ENCODE measurements around the gene DNALI1.
A peak's percentile ranks its signal among the peaks of the same experiment; 100 is the strongest.
"Not testable (repeated sequence)": the region's sequence is repeated elsewhere in the genome, so short reads cannot be mapped to it uniquely, and the experiment has no call there.

DNALI1 gene

DNA sequence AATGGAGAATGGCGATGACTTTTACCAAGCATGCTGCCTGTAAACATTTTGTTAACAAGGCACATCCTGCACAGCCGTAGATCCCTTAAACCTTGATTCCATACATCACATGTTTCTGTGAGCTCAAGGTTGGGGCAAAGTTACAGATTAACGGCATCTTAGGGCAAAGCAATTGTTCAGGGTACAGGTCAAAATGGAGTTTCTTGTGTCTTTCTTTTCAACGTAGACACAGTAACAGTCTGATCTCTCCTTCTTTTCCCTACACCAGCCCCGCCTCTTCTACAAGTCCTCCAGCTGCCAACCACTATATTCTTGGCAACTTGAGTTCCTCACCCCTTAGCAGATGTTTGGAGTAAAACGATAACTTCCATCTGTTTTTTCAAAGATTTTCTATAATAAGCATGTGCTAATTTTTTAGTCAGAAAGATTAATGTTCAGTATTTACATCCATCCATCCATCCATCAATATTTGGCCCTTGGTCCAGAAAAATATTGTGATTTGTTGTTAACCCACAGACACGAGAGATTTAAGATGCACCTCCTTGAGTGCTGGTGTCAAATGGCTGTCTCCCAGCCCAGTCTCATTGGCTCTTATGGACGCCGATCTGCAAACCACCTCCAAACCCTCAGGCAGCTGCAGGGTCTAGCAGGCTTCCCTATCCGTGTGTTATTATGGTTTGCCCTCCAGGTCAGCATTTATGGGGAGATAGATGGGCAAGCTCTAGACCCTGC is 3.8 kb downstream of the DNALI1 start:
- DNase-seq (ENCODE audit: low read depth in 1 of 2, low spot score in 1 of 2): no peak
- in situ Hi-C loops (cut with HindIII; ENCODE audit: low pct_unique_long_range_greater_than_20kb, low sequenced_read_pairs): no loop called here
- TF ChIP-seq JUND (IDR thresholded peaks at IDR 0.05; ENCODE audit: low read depth): no peak

- DNase-seq (ENCODE audit: low read depth in 1 of 2, low spot score in 1 of 2): peak in 1 of 2 experiments; percentile 48
- in situ Hi-C loops (cut with HindIII; ENCODE audit: low pct_unique_long_range_greater_than_20kb, low sequenced_read_pairs): no loop called here
- TF ChIP-seq JUND (IDR thresholded peaks at IDR 0.05; ENCODE audit: low read depth): no peak
Measured at GRCh38 chr1:37561133-37562132, 4.7 kb downstream of the DNALI1 start.

DNA sequence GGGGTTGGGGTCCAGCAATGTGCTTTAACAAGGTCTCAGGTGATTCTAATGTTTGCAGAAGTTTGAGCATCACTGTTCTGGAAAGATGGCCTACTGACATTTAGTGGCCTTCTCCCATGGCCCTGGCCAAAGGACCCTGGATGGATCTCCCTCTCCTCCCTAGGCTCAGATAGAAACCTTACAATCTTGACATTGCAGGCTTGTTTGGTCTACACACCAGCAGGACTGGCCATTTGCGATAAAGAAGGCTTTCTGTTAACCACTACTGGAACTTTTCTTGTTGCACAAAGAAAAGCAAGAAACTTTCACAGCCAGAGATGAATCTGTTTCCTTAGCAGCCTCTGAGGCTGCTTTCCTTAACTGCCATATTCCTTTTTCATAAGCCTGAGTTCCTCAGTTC is 6.2 kb downstream of the DNALI1 start:
- no peak for TF ChIP-seq JUND (IDR thresholded peaks at IDR 0.05; ENCODE audit: low read depth)
- in situ Hi-C loops (cut with HindIII; ENCODE audit: low pct_unique_long_range_greater_than_20kb, low sequenced_read_pairs): no loop called here
- no peak for DNase-seq (ENCODE audit: low read depth in 1 of 2, low spot score in 1 of 2)

GRCh38 chr1:37564892-37565291 is 8.2 kb downstream of the DNALI1 start:
- no peak for TF ChIP-seq JUND (IDR thresholded peaks at IDR 0.05; ENCODE audit: low read depth)
- in situ Hi-C loops (cut with HindIII; ENCODE audit: low pct_unique_long_range_greater_than_20kb, low sequenced_read_pairs): no loop called here
- DNase-seq (ENCODE audit: low read depth in 1 of 2, low spot score in 1 of 2): no peak

DNA sequence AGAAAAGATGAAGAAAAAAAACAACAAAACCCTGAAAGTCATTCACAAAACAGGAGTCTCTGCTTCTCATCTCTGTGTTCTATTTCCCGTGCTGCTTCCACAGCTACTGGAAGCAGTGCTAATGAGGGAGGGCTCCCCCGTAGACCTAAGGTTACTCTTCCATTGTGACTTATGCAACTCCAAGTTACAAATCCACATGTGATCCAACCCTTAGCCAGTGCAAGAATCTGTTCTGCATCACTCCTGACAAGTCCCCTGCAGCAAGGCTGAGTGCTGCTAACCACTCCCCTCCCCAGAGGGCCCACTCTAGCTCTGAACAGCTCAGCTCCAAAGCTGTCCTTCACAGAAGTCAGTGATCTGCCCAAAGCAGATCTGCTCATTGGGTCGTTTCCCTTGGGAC is 10.3 kb downstream of the DNALI1 start:
- in situ Hi-C loops (cut with HindIII; ENCODE audit: low pct_unique_long_range_greater_than_20kb, low sequenced_read_pairs): no loop called here
- no peak for TF ChIP-seq JUND (IDR thresholded peaks at IDR 0.05; ENCODE audit: low read depth)
- DNase-seq (ENCODE audit: low read depth in 1 of 2, low spot score in 1 of 2): no peak

DNA sequence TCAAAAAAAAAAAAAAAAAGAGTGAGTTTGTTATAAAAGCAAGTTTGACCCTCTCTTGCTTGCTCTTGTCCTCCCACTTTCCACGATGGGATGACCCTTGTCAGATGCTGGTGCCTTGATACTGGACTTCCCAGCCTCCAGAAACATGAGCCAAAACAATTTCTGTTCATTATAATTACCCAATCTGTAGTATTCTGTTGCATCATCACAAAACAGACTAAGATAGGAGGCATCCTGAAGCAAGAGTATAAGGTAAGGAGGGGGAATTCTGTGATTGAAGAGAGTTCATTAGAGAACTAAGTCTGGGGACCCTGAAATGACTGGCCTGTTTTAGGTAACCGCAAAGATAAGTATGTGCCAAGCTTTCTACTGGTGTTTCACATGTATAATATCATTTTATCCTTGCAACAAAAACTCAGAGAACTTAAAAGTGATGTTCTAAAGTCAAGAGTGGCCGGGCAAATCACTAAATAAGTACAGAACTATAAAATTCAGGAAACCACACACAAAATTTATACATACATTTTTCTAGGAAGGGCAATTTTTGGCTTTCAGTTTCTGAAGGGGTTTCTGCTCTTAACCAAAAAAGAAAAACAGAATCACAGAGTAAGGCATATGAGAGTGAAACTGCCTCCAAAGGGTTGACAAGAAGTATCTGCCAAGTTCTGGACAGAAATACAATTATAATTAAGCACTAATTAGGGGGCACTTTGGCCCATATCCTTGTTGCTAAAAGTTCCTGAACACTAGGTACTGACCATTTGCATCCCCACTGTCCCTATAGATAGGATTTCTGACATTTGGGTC is 14.0 kb downstream of the DNALI1 start:
- TF ChIP-seq JUND (IDR thresholded peaks at IDR 0.05; ENCODE audit: low read depth): no peak
- no peak for DNase-seq (ENCODE audit: low read depth in 1 of 2, low spot score in 1 of 2)
- in situ Hi-C loops (cut with HindIII; ENCODE audit: low pct_unique_long_range_greater_than_20kb, low sequenced_read_pairs): no loop called here

GRCh38 chr1:37574834-37575480 is 18.2 kb downstream of the DNALI1 start:
- in situ Hi-C loops (cut with HindIII; ENCODE audit: low pct_unique_long_range_greater_than_20kb, low sequenced_read_pairs): no loop called here
- no peak for TF ChIP-seq JUND (IDR thresholded peaks at IDR 0.05; ENCODE audit: low read depth)
- no peak for DNase-seq (ENCODE audit: low read depth in 1 of 2, low spot score in 1 of 2)

DNA sequence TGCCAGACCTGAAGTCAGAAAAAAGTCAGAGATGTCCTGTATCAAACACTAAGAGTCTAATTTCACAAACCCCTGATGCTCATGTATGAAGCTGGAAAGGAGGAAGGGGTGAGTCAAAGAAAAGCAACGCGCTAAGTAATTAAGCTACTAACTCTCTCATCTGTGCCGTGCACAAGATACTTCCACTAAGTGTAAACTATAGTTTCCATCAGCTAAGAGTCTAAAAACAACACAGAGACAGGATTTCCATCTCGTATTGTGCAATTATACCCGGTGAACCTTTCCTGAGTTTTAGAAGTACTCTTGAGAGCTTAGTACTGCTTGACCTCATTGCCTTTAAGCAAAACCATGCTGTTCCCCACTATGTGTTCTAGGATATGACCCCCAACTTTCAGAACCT is 19.0 kb downstream of the DNALI1 start:
- no peak for DNase-seq (ENCODE audit: low read depth in 1 of 2, low spot score in 1 of 2)
- no peak for TF ChIP-seq JUND (IDR thresholded peaks at IDR 0.05; ENCODE audit: low read depth)
- in situ Hi-C loops (cut with HindIII; ENCODE audit: low pct_unique_long_range_greater_than_20kb, low sequenced_read_pairs): no loop called here

- DNase-seq (ENCODE audit: low read depth in 1 of 2, low spot score in 1 of 2); in situ Hi-C loops (cut with HindIII; ENCODE audit: low pct_unique_long_range_greater_than_20kb, low sequenced_read_pairs): not testable (repeated sequence)
Measured at GRCh38 chr1:37584544-37584943, 27.8 kb downstream of the DNALI1 start.

DNA sequence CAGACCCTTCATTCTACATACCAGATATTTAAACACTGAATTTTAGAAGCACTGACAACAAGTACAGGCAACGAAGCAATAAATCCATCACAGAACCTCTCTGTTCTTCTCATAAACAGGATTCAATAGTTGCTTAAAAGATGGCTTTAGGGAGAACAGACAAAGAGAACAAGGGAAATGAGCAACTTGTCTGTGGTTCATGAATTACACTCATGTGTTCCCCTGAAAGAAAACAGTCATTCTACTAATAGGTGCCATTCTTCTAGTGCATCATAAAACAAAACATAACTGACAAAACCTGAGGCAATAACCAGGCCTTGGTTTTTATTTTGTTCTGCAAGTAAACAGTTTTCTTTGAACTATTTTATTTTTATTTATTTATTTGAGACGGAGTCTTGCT is 32.2 kb downstream of the DNALI1 start:
- no peak for DNase-seq (ENCODE audit: low read depth in 1 of 2, low spot score in 1 of 2)
- no peak for TF ChIP-seq JUND (IDR thresholded peaks at IDR 0.05; ENCODE audit: low read depth)
- in situ Hi-C loops (cut with HindIII; ENCODE audit: low pct_unique_long_range_greater_than_20kb, low sequenced_read_pairs): no loop called here

- DNase-seq (ENCODE audit: low read depth in 1 of 2, low spot score in 1 of 2): no peak
- in situ Hi-C loops (cut with HindIII; ENCODE audit: low pct_unique_long_range_greater_than_20kb, low sequenced_read_pairs): no loop called here
- TF ChIP-seq JUND (IDR thresholded peaks at IDR 0.05; ENCODE audit: low read depth): no peak
Measured at GRCh38 chr1:37593726-37594125, 37.0 kb downstream of the DNALI1 start.
